Skin epidermis (tissue), 12 donors: Measurements from ENCODE around the gene LDLRAD2.

ENCODE experiments used
- H3K27ac ChIP-seq, 21 experiments: fragments of 200-600 bp; sonication (generic) in 11 of 21; one replicate each; pipeline ENCODE4 v1.5.0; 2020; ENCODE audit warnings: mild to moderate bottlenecking in 3 of 21, inconsistent platforms in 2 of 21, moderate library complexity in 2 of 21
- H3K4me3 ChIP-seq, 7 experiments: fragments of 200-600 bp; sonication (generic) in 2 of 7; one replicate each; pipeline ENCODE4 v1.5.0; 2020; ENCODE audit warnings: inconsistent platforms in 2 of 7, mild to moderate bottlenecking in 2 of 7, moderate library complexity in 1 of 7

LDLRAD2 gene

DNA sequence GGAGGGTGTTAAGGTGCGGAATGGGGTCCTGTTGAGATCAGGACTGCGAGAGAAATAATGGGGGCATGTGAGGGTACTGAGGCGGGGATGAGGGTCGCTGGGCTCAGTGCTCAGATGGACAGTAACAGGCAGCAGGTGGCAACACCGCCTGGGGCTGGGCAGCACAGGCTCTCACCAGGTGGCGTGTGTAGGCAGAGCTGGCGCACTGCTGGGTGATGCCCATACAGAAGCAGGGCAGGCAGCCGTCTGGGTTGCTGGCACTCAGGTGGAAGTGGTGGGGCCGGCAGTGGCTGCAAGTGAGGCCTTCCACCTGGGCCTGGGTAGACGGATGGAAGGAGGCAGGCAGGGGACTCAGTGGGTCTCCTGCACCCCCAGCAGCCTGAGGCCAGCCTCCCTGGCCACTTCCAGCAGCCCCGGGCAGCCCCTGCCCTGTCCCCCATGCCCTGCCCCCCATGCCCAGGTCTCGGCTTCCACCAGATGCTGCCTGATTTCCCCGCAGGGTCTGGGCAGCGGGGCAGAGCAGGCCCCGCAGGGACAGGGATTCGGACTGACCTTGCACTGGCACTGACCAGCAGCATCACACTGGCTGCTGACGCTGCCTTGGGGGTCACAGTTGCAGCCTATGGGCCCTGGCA lies 60.5 kb downstream of the LDLRAD2 start:
- H3K27ac ChIP-seq = peak overlapping the region in 1 of 21 experiments; percentile 21

DNA sequence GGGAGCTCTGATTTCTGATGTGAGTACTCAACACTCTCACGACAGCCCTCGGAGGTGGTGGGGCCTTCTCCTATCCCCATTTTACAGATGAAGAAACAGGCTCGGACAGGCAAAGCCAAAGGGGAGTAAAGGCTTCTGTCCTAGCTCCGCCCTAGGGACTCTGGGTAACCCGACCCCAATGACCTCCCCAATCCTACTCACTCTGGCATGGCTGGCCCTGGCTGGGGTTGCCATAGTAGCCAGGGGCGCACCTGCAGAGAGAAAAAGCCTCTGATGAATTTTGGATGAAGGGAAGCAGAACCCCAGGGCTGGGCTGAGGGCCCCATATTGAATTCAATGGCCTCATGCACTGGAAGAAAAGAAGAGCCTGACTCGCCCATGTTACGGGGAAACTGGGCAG lies 61.1 kb downstream of the LDLRAD2 start:
- no peak overlapping the region for H3K27ac ChIP-seq
- no peak overlapping the region for H3K4me3 ChIP-seq

More for the DNA sequence above, 60.5 kb downstream of the LDLRAD2 start:
- H3K4me3 ChIP-seq = no peak overlapping the region

DNA sequence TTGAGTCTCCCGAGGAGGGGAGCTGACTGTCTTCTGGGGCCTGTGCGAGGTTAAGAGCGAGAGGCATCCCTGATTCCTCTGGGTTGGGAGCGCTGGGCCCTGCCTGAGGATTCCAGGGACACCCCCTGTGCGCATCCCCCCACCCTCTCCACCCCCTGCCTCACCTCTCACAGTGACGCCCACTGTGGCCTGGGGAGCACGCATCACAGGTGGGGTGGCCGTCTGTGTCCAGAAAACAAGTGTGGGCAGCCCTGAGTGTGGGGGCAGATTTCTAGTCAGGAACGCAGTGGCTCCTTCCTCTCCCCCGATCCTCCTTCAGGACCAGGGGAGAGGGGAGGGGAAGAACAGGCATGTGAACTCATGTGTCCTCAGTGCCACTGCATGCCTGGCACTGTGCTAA lies 61.7 kb downstream of the LDLRAD2 start:
- H3K4me3 ChIP-seq = no peak overlapping the region
- no peak overlapping the region for H3K27ac ChIP-seq

DNA sequence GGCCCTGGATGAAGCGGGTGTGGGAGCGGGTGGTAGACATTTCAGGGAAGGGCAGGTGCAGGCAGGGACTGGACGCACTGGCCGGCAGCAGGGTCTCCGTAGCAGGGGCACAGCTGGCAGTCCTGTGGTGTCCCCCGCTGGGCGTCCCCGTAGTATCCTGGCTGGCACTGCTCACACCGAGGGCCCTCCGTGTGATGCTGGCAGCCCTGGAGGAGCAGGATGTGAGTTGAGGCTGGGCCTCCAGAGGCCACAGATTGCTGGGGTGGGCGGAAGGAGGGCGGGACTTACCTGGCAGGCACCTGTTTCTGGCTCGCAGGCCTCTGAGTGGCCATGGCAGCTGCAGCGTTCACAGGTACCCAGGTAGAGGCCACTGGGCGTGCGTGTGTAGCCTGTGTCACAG lies 62.3 kb downstream of the LDLRAD2 start:
- Histone ChIP-seq H3K27ac (no peak overlapping the region), H3K4me3 (no peak overlapping the region)
